ENCODE data around the gene PKN2. TPM values are rescaled to one million over a fixed set of nuclear protein-coding genes. Genes with fewer than 3 reads are reported as not detected.

The PKN2 gene
- total RNA-seq, 2 donors from 2014 or later = 64.6 to 71.1 TPM

- Histone ChIP-seq H3K4me3 (ENCODE audit: low read length) (no peak overlapping the region), H3K9ac (ENCODE audit: extremely low read depth, low read length, poor library complexity, severe bottlenecking) (no peak overlapping the region), H3K4me1 (ENCODE audit: control insufficient read depth, insufficient read depth, low read length) (no peaks in the 10 kb centered on the region), H3K9me3 (ENCODE audit: control insufficient read depth, low read length) (peaks cover 16% of the 10 kb centered on the region), H3K27me3 (ENCODE audit: control insufficient read depth, insufficient read depth, low read length, poor library complexity, severe bottlenecking) (no peaks in the 10 kb centered on the region), H3K27ac (ENCODE audit: low read depth, low read length) (no peak overlapping the region), H3K36me3 (ENCODE audit: control insufficient read depth, insufficient read depth, low read length) (peaks cover 20% of the 10 kb centered on the region)
- Mint-ChIP-seq H3K27me3 (ENCODE audit: insufficient read depth) (no peaks in the 10 kb centered on the region), H3K4me1 (peaks cover 21% of the 10 kb centered on the region), H3K36me3 (ENCODE audit: low read depth) (peaks cover 23% of the 10 kb centered on the region), H3K4me3 (no peak overlapping the region), H3K27ac (no peak overlapping the region), H3K9me3 (peaks cover 3% of the 10 kb centered on the region)
- DNase-seq = no peak
- 92 to 94% methylated on average over 2 of the region's 2 CpGs for WGBS, 2 experiments (ENCODE audit: insufficient coverage in 1 of 2, insufficient read length in 1 of 2)
- no peak for TF ChIP-seq CTCF (conservative IDR thresholded peaks at IDR 0.05)
Observed at GRCh38 chr1:88729297-88729696, 45.2 kb downstream of the PKN2 start.

- Histone ChIP-seq H3K27me3 (ENCODE audit: control insufficient read depth, insufficient read depth, low read length, poor library complexity, severe bottlenecking) (no peaks in the 10 kb centered on the region), H3K4me1 (ENCODE audit: control insufficient read depth, insufficient read depth, low read length) (no peaks in the 10 kb centered on the region), H3K4me3 (ENCODE audit: low read length) (no peak overlapping the region), H3K27ac (ENCODE audit: low read depth, low read length) (no peak overlapping the region), H3K36me3 (ENCODE audit: control insufficient read depth, insufficient read depth, low read length) (peaks cover 20% of the 10 kb centered on the region), H3K9ac (ENCODE audit: extremely low read depth, low read length, poor library complexity, severe bottlenecking) (no peak overlapping the region), H3K9me3 (ENCODE audit: control insufficient read depth, low read length) (peaks cover 25% of the 10 kb centered on the region)
- Mint-ChIP-seq H3K4me3 (no peak overlapping the region), H3K36me3 (ENCODE audit: low read depth) (peaks cover 30% of the 10 kb centered on the region), H3K27ac (peak overlapping the region; percentile 3), H3K4me1 (peaks cover 21% of the 10 kb centered on the region), H3K9me3 (peaks cover 10% of the 10 kb centered on the region), H3K27me3 (ENCODE audit: insufficient read depth) (no peaks in the 10 kb centered on the region)
- DNase-seq = no peak
- WGBS, 2 experiments (ENCODE audit: insufficient coverage in 1 of 2, insufficient read length in 1 of 2) = 88 to 100% methylated on average over 3 to 4 of the region's 4 CpGs
- TF ChIP-seq CTCF (conservative IDR thresholded peaks at IDR 0.05) = no peak
Observed at GRCh38 chr1:88730132-88730675, 46.1 kb downstream of the PKN2 start.

GRCh38 chr1:88730995-88731394 lies 46.9 kb downstream of the PKN2 start:
- Mint-ChIP-seq H3K36me3 (ENCODE audit: low read depth) (peaks cover 37% of the 10 kb centered on the region), H3K4me3 (no peak overlapping the region), H3K27ac (no peak overlapping the region), H3K9me3 (peaks cover 17% of the 10 kb centered on the region), H3K27me3 (ENCODE audit: insufficient read depth) (no peaks in the 10 kb centered on the region), H3K4me1 (peaks cover 24% of the 10 kb centered on the region)
- Histone ChIP-seq H3K27ac (ENCODE audit: low read depth, low read length) (no peak overlapping the region), H3K4me3 (ENCODE audit: low read length) (no peak overlapping the region), H3K4me1 (ENCODE audit: control insufficient read depth, insufficient read depth, low read length) (no peaks in the 10 kb centered on the region), H3K9ac (ENCODE audit: extremely low read depth, low read length, poor library complexity, severe bottlenecking) (no peak overlapping the region), H3K36me3 (ENCODE audit: control insufficient read depth, insufficient read depth, low read length) (peaks cover 25% of the 10 kb centered on the region), H3K9me3 (ENCODE audit: control insufficient read depth, low read length) (peaks cover 33% of the 10 kb centered on the region), H3K27me3 (ENCODE audit: control insufficient read depth, insufficient read depth, low read length, poor library complexity, severe bottlenecking) (no peaks in the 10 kb centered on the region)
- 85 to 100% methylated on average over 2 of the region's 2 CpGs for WGBS, 2 experiments (ENCODE audit: insufficient coverage in 1 of 2, insufficient read length in 1 of 2)
- TF ChIP-seq CTCF (conservative IDR thresholded peaks at IDR 0.05) = no peak
- DNase-seq = no peak
